Left lung (tissue), 10 donors: ENCODE data around the gene COL5A1. TPM values are rescaled to one million over a fixed set of nuclear protein-coding genes. Genes with fewer than 3 reads are reported as not detected.

Source experiments
- ATAC-seq: fragments of 200-7000 bp; cut with Tn5 transposase; one replicate; pipeline ENCODE4 v1.9.1; 2020; ENCODE audit warnings: moderate library complexity
- DNase-seq, 4 donors: peaks; one replicate each; pipeline ENCODE4 v3.0.0-alpha.2; 2013 to 2020
- H3K27ac ChIP-seq, 2 donors: fragments of 200-600 bp; sonication (generic) in 1 of 2; one replicate each; pipeline versions ENCODE4 v1.5.0 to v1.8.0; 2020 to 2021
- H3K27me3 ChIP-seq, 2 donors: fragments of 200-600 bp; sonication (generic) in 1 of 2; one replicate each; pipeline versions ENCODE4 v1.5.0 to v1.8.0; 2020 to 2021
- H3K36me3 ChIP-seq, 2 donors: fragments of 200-600 bp; sonication (generic) in 1 of 2; one replicate each; pipeline versions ENCODE4 v1.5.0 to v1.8.0; 2020 to 2021
- H3K4me1 ChIP-seq, 2 donors: fragments of 200-600 bp; one replicate each; pipeline ENCODE4 v1.8.0; 2021
- H3K4me3 ChIP-seq, 2 donors: fragments of 200-600 bp; sonication (generic) in 1 of 2; one replicate each; pipeline versions ENCODE4 v1.5.0 to v1.8.0; 2020 to 2021; ENCODE audit warnings: mild to moderate bottlenecking in 1 of 2
- H3K9me3 ChIP-seq, 2 donors: fragments of 200-600 bp; sonication (generic) in 1 of 2; one replicate each; pipeline versions ENCODE4 v1.5.0 to v1.8.0; 2020 to 2021
- intact Hi-C, 2 donors: fragments of 100-400 bp; cut with DNase I; formaldehyde crosslinking; loops; one replicate each; pipeline versions ENCODE4 v1.11.2 to v1.14.2; 2022
- polyA plus RNA-seq, 6 donors: library from polyadenylated mRNA; unstranded; fragments of 120-200 nt; gene quantifications; one replicate each; pipeline ENCODE4 v1.2.1, GENCODE V29; 2013; ENCODE audit not compliant: insufficient read length in 6 of 6
- total RNA-seq, 2 donors: library from RNA; stranded (reverse); fragmentation: NEBNext Ultra II Directional; extraction: Animal tissue kit (Norgen Biotek cat#: 25700); gene quantifications; one replicate each; pipeline ENCODE4 v1.2.1, GENCODE V29; 2021
- TF ChIP-seq, protein P1 (sequence below), 2 donors: fragments of 200-600 bp; sonication (generic) in 1 of 2; IDR thresholded peaks; one replicate each; pipeline versions ENCODE4 v1.5.0 to v1.8.0; 2021; ENCODE audit warnings: antibody characterized with exemption in 2 of 2
- donor health status: DM: no; HTN: yes; CAD: no.
- donor health status: DM: no; HTN: no; CAD: no.

Gene COL5A1
- total and polyA plus RNA-seq, 8 donors, result 168 to 357 (median 213) TPM

GRCh38 chr9:134657666-134658377 is 16.2 kb downstream of the COL5A1 start:
- TF ChIP-seq, protein P1, sequence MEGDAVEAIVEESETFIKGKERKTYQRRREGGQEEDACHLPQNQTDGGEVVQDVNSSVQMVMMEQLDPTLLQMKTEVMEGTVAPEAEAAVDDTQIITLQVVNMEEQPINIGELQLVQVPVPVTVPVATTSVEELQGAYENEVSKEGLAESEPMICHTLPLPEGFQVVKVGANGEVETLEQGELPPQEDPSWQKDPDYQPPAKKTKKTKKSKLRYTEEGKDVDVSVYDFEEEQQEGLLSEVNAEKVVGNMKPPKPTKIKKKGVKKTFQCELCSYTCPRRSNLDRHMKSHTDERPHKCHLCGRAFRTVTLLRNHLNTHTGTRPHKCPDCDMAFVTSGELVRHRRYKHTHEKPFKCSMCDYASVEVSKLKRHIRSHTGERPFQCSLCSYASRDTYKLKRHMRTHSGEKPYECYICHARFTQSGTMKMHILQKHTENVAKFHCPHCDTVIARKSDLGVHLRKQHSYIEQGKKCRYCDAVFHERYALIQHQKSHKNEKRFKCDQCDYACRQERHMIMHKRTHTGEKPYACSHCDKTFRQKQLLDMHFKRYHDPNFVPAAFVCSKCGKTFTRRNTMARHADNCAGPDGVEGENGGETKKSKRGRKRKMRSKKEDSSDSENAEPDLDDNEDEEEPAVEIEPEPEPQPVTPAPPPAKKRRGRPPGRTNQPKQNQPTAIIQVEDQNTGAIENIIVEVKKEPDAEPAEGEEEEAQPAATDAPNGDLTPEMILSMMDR (IDR thresholded peaks at IDR 0.05), result no peak
- H3K27me3 ChIP-seq, result no peaks in the 10 kb centered on the region
- ATAC-seq, result no peak
- intact Hi-C loops, result no loop called here
- H3K4me3 ChIP-seq, result no peak overlapping the region
- H3K36me3 ChIP-seq, result no peaks in the 10 kb centered on the region
- no peak overlapping the region for H3K27ac ChIP-seq
- H3K4me1 ChIP-seq, result peaks cover 0 to 5% of the 10 kb centered on the region in 2 donors
- DNase-seq, result peak in 1 of 4 donors; percentile 55
- peaks cover 0 to 16% of the 10 kb centered on the region in 2 donors for H3K9me3 ChIP-seq

DNA sequence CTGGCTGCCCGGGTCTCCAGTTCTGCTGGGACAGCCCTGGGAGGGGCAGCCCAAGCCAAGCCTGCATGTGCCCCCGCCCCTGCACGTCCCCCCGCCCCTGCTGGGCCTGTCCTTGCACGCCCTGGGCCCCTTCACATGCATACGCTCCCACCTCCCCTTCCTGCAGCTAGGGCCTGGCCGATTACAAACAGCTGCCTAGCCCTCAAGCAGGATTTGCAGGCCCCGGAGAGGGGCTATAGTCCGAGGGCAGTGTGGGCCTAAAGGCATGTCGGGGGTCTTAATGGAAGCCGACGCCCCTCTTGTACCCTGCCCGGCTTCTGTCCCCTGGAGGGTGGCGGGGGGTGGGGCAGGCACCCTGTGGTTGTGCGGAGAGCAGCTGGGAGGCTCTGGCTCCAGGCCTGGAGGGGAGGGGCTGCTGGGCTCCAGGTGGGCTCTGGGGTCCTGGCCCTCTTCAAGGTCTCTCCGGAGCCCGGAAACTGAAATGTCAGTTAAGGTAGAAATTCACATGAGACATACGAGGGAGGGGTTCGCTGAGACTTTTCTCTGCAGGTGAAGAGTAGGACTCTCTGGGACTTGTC is 16.9 kb downstream of the COL5A1 start:
- Histone ChIP-seq H3K36me3 (no peaks in the 10 kb centered on the region), H3K27ac (no peak overlapping the region), H3K9me3 (peaks cover 0 to 16% of the 10 kb centered on the region in 2 donors), H3K27me3 (no peaks in the 10 kb centered on the region), H3K4me3 (no peak overlapping the region), H3K4me1 (peaks cover 0 to 12% of the 10 kb centered on the region in 2 donors)
- TF ChIP-seq, protein P1 (IDR thresholded peaks at IDR 0.05), result no peak
- ATAC-seq (no peak), DNase-seq (peak in 1 of 4 donors; percentile 55)
- intact Hi-C loops, result no loop called here

DNA sequence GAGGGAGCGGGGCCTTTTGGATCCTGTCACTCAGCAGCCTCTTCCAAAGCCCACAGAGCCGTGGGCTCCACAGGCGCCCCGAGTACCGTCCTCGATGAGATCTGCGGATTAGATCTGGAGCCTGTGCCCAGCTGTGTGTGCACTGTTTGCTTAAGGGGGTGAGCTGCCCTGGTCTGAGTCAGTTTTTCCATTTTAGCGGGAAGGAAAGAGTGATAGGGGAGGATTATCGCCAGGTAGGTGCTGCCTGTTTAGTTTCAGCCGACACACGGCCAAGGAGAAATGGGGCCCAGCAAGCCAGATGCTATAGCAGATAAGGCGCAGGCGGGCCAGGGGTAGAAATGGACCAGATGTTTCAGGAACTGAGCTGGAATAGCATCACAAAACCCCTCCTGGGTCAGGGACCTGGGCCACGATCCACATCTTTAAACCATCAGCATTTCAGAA is 18.1 kb downstream of the COL5A1 start:
- Histone ChIP-seq H3K9me3 (peaks cover 0 to 16% of the 10 kb centered on the region in 2 donors), H3K27ac (no peak overlapping the region), H3K4me1 (peaks cover 0 to 12% of the 10 kb centered on the region in 2 donors), H3K27me3 (no peaks in the 10 kb centered on the region), H3K4me3 (no peak overlapping the region), H3K36me3 (no peaks in the 10 kb centered on the region)
- ATAC-seq, result no peak
- TF ChIP-seq, protein P1 (IDR thresholded peaks at IDR 0.05), result no peak
- intact Hi-C loops, result no loop called here
- peak in 2 of 4 donors; percentile 14 to 36 for DNase-seq

- H3K4me1 ChIP-seq, result peaks cover 0 to 12% of the 10 kb centered on the region in 2 donors
- TF ChIP-seq, protein P1 (IDR thresholded peaks at IDR 0.05), result peak; percentile 25 to 26
- no peaks in the 10 kb centered on the region for H3K27me3 ChIP-seq
- intact Hi-C loops, result no loop called here
- no peak overlapping the region for H3K4me3 ChIP-seq
- H3K9me3 ChIP-seq, result peaks cover 0 to 16% of the 10 kb centered on the region in 2 donors
- DNase-seq (no peak), ATAC-seq (no peak)
- no peaks in the 10 kb centered on the region for H3K36me3 ChIP-seq
- no peak overlapping the region for H3K27ac ChIP-seq
Observed at GRCh38 chr9:134660407-134660806, 18.8 kb downstream of the COL5A1 start.

DNA sequence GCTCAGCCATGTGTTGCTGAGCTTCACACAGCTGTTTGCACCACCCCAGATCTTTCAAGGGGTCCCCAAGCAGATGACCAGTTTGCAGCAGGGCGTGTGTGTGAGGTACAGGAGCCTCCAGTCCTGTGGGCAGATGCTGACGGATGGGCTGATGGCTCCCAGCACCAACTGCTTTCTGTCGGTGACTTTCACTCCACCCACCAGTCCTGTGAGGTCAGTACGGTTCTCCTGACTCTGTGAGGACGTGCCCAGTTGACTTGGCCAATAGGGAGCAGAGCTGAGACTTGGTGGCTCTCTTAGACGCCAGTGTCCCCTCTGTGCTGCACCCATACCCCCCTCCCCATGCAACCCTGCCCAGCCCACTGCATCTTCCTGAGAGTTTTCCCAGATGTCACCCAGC is 19.7 kb downstream of the COL5A1 start:
- TF ChIP-seq, protein P1 (IDR thresholded peaks at IDR 0.05), result no peak
- ATAC-seq (no peak), DNase-seq (peak in 2 of 4 donors; percentile 10 to 20)
- Histone ChIP-seq H3K27me3 (no peaks in the 10 kb centered on the region), H3K9me3 (peaks cover 0 to 16% of the 10 kb centered on the region in 2 donors), H3K4me1 (peaks cover 0 to 15% of the 10 kb centered on the region in 2 donors), H3K27ac (no peak overlapping the region), H3K36me3 (no peaks in the 10 kb centered on the region), H3K4me3 (no peak overlapping the region)
- intact Hi-C loops, result no loop called here
